ENCODE measurements around the gene CARD11.

CARD11 gene

GRCh38 chr7:3043544-3044371 lies at the start of gene CARD11:
CARD11 (minus strand) TSS chr7:3043867; CDS start chr7:2958506, 85,361 bp downstream.
- DNase-seq (ENCODE audit: low spot score) = peak; percentile 5

DNA sequence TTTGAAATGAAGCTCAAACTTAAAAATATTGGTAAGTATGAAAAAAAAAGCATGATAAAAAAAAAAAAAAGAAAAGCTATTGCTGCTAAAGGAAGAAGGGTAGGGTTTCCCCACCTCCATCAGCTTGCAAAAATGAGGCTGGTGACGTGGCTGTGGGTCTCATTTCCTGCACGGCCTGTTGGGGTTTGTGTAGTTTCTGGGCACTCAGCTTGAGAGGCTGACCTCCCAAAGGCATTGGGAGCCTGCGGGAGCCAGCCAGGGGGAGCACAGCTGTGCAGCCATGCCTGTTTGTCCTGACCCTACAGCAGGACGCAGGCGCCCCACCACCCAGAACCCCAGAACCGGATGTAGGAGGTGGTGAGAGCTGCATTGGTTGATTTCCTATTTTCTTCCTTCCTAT lies 48.8 kb upstream of the CARD11 start:
- no peak for DNase-seq (ENCODE audit: low spot score)

DNA sequence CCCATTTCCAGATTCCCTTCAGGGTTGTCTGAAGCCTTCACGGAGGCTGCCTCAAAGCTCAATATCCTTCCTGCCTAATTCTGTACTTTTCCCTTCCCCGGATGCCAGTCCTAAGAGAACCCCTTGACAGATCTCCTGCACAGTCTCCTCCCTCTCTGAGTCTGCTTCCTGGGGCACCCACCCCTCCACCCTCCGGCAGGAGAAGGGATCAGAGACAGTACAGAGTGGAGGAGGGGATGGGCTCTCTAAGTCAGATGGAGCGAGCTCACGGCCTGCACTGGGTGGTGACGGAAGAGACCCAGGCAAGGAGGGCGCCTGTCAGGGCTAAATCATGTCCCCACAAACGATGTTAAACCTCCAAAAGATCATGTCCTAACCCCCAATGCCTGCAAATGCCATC lies 48.0 kb upstream of the CARD11 start:
- no peak for DNase-seq (ENCODE audit: low spot score)

DNA sequence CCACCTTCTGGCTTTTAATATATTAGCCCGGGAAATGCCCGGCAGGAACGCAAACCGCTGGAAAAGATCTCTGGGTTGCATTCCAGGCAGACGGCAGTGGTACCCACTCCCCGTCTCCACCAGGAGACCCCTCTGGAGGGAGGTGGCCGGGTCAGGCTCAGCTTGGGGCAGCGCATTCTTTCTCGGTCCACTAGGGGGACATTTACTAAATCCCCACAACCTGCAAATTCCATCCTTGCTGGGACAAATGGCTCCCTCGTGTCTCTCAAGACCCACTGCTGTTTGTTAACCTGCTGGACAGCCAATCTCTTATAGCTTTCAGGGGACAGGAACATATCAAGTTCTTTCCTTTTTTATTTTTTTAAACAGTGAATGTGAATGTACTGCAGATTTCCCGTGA lies 45.8 kb upstream of the CARD11 start:
- DNase-seq (ENCODE audit: low spot score) = no peak

DNA sequence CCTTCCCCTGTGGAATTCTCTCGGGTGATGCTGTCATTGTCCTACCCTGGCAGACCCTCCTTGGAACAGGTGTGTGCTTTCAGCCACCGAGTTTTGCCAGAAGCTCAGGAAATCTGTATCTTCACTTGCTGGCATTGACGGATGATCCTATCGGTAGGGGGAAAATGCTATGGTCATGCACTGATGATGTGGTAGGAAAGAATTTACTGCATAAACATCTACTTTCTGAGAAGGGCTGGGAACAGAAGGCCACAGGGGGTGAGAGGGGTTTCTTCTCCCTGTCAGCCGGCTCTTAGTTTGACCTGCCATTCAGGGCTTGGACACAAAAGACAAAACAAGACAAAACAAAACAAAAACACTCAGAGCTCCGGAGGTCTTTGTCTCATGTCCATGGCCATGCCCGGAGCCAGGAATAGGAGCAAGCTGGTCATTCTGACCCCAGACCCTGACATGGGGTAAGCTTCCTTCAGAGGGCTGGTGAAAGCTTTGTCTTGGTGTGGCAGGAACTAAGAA lies 43.6 kb upstream of the CARD11 start:
- no peak for DNase-seq (ENCODE audit: low spot score)

GRCh38 chr7:3083350-3083749 lies 39.7 kb upstream of the CARD11 start:
- no peak for DNase-seq (ENCODE audit: low spot score)

- no peak for DNase-seq (ENCODE audit: low spot score)
Measured at GRCh38 chr7:3082831-3083230, 39.2 kb upstream of the CARD11 start.

DNA sequence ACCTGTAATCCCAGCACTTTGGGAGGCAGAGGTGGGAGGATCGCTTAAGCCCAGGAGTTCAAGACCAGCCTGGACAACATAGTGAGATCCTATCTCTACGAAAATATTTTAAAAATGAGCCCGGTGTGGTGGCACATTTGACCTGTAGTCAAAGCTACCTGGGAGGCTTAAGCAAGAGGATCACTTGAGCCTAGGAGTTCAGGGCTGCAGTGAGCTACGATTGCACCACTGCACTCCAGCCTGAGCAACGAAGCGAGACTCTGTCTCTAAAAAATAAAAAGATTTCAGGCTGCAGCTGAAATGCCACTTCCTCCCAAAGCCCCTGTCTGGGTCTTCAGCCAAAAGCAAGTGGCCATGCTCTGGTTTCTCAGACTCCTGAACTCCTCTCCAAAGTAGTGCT lies 38.7 kb upstream of the CARD11 start:
- no peak for DNase-seq (ENCODE audit: low spot score)

DNA sequence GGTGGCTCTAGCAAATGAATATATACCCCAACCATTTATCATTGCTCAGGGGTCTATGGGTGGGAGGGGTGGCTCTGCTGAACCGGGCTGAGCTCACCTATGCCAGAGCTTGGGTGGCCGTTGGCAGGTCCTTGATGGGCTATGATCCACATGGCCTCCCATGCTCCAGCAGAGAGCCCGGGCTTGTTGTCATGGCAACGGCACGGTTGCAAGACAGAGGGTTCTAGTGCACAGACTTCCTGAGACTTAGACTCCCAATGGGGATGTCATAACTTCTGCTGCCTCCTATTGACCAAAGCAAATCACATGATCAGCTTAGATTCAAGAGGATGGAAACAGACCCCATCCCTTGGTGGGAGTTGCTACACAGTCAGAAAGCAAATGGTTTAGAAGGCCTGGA lies 36.4 kb upstream of the CARD11 start:
- DNase-seq (ENCODE audit: low spot score) = no peak

GRCh38 chr7:3078514-3078913 lies 34.8 kb upstream of the CARD11 start:
- no peak for DNase-seq (ENCODE audit: low spot score)

- no peak for DNase-seq (ENCODE audit: low spot score)
Measured at GRCh38 chr7:3076700-3077099, 33.0 kb upstream of the CARD11 start.

DNA sequence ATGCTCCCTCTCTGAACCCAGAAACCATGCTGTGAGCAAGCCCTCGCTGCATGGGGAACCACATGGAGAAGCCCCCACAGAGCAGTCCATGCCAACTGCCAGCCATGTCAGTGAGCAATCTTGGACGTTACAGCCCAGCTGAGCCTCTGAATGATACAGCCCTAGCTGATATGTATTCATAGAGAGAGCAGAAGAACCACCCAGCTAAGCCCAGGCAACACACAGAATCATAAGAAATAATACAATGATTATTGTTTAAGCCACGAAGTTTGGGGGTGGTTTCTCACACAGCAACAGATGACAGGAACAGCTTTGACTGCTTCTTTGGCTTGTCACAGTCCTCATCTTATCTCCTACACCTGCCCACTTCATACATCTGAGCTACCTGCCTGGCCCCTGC lies 32.5 kb upstream of the CARD11 start:
- DNase-seq (ENCODE audit: low spot score) = no peak

DNA sequence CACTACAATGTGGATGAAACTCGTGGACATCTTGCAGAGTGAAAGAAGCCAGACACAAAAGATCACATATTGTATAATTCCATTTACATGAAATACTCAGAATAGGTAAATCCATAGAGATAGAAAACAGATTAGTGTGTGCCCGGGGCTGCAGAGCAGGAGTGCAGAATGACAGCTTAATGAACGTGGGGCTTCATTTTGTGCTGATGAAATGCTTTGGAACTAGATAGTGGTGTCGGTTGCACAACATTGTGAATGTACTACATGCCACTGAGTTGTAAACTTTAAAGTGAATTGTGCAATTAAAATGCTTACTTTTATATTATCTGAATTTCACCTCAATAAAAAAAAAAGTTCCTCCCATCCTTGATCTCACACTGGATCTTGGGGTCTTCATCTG lies 31.8 kb upstream of the CARD11 start:
- DNase-seq (ENCODE audit: low spot score) = no peak

DNA sequence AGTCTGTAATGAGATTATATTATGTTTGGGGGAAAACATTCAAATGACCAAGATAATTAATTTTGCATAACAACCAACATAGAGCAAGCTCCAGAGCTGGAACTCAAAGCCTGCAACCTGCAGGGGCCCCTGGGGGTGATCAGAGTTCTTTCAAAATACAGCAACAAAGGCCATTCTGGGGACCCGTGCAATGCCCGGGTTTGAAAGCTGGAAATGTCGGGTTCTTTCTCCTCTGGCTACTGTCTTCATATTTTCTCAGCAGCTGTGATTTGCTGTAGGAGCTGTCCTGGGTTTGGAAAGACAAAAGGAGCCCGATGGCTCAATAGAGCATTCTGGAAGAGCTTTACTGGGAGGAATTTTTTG lies 30.8 kb upstream of the CARD11 start:
- DNase-seq (ENCODE audit: low spot score) = no peak

DNA sequence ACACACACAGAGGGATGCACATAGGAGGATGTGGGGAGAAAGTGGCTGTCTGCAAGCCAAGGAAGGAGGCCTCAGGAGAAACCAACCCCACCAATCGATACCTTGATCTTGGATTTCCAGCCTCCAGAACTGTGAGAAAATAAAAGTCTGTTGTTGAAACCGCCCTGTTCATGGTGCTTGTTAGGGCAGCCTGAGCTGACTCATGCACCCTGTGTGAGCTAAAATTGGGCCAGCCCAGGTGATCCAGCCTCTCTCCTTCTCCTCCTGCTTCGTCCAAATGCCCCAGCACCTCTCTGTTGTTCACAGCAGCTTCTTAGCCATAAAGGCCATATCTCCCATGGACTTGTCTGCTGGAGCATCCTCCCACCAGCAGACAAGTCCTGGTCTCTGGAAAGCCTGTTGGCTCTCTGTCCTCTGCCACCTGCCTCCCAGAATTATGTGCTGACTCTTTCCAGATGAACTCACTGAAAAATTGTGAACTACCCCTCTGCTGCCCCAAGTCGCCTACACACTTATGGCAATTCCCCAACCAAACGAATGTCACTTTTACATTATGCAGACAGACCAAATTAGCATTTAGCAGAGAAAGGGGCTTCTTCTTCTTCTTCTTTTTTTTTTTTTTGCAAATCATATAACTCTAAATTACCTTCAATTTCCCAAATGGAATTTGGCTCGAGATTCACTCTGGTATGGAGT lies 30.2 kb upstream of the CARD11 start:
- DNase-seq (ENCODE audit: low spot score) = no peak

GRCh38 chr7:3070908-3071307 lies 27.2 kb upstream of the CARD11 start:
- DNase-seq (ENCODE audit: low spot score) = no peak

DNA sequence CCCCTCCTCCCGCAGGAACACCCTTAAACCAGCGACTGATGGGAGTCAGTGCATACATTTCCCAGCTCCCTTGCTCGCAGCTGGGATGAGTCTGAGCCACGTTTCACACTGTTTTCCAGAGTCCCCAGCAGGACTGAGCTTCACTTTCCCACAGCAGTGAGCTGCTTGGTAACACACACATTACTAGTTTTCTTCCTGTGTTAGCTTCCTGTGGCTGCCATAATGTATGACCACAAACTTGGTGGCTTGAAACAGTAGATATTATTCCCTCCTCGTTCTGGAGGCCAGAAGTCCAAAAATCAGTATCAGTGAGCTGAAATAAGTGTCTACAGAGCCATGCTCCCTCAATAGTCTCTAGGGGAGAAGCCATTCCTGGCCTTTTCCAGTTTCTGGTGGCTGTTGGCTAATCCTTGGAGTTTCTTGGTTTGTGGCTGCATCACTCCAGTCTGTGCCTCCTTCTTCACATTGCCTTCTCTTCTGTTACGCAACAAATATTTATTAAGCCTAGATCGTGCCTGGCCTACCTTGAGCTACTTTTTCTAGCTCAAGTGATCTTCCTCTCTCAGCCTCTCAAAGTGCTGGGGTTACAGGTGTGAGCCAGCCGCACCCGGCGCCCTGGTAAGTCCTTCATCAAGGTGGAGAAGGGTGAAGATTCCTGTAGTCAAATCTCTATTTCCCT lies 26.2 kb upstream of the CARD11 start:
- no peak for DNase-seq (ENCODE audit: low spot score)

DNA sequence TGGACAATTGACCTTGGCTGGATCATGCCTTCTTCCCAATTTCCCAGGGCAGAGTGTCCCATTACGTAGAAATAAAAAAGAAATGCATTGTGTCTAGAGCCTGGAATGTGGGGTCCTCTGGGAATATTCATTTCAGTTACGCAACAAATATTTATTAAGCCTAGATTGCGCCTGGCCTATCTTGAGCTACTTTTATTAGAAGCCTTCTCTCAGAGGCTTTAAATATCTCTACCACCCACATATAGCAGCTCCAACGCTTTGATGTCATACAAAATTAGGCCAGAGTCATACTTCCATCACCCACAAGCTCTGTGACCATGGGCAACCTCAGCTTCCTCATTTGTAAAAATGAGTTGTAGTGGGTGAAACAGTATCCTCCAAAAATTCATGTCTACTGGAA lies 24.9 kb upstream of the CARD11 start:
- no peak for DNase-seq (ENCODE audit: low spot score)

- no peak for DNase-seq (ENCODE audit: low spot score)
Measured at GRCh38 chr7:3067606-3068380, 24.1 kb upstream of the CARD11 start.

GRCh38 chr7:3067193-3067592 lies 23.5 kb upstream of the CARD11 start:
- DNase-seq (ENCODE audit: low spot score) = no peak

DNA sequence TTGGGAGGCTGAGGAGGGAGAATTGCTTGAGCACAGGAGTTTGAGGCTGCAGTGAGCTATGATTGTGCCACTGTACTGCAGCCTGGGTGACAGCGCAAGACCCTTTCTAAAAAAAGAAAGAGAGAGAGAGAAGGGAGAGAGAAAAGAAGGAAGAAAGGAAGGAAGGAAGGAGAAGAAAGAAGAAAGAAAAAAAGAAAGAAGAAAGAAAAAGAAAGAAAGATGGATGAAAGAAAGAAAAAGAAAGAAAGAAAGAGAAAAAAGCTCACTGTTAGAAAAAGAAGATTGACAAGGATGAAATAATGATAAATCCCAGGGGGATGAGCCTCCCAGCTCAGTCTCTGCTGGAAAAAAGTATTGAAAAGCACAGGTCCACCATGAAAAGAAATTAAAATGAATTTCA lies 22.8 kb upstream of the CARD11 start:
- DNase-seq (ENCODE audit: low spot score) = no peak

DNA sequence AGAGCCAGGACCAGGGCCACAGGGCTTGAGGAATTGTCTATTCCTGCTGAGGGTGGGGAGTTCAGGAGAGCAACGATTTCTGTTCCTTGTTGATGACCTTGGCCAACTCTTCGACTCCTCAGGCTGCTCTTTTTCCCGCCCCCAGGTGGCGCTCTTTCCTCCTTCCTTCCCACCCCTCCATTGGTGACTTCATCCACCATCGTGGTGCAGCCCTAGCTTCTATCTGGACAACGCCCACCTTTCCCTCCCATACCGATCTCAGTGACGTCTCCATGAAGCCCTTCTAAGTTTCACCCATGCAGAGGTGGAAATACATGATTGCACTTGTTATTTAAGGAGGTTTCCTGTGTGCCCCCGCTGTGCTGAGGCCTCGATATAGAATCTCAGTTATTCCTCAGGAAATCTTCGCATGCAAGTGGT lies 22.1 kb upstream of the CARD11 start:
- no peak for DNase-seq (ENCODE audit: low spot score)

Measured in AG20443 (cell line).